Measurements from ENCODE around the gene SENP6. TPM values are rescaled to one million over a fixed set of nuclear protein-coding genes. Genes with fewer than 3 reads are reported as not detected.

Gene SENP6
- total RNA-seq, 1 experiment from 2014 or later = 94.9 TPM

- Histone ChIP-seq H3K4me1 (peaks cover 6% of the 10 kb centered on the region; the same call in 1 of the 2 replicates), H3K27me3 (replicated peaks; ENCODE audit: control insufficient read depth, insufficient read depth, low read length) (no peaks in the 10 kb centered on the region), H3K9me3 (no peaks in the 10 kb centered on the region), H3K4me3 (ENCODE audit: low read depth, low read length) (no peak overlapping the region), H3K36me3 (ENCODE audit: control insufficient read depth, insufficient read depth, low read length) (no peaks in the 10 kb centered on the region)
- CTCF ChIA-PET = no interaction called here
- H3K4me3 Mint-ChIP-seq (ENCODE audit: unreplicated experiment) = no peak overlapping the region
- H3K9me3 Mint-ChIP-seq (ENCODE audit: unreplicated experiment) = no peaks in the 10 kb centered on the region
- no peaks in the 10 kb centered on the region for H3K36me3 Mint-ChIP-seq (ENCODE audit: insufficient read depth, unreplicated experiment)
- no TSS peak for BruUV-seq (replicated peaks)
- H3K4me1 Mint-ChIP-seq (ENCODE audit: low read depth, unreplicated experiment) = no peaks in the 10 kb centered on the region
- intact Hi-C loops (cut with micrococcal nuclease; ENCODE audit: unreplicated experiment) = no loop called here
- TF ChIP-seq CTCF (IDR thresholded peaks at IDR 0.05; ENCODE audit: insufficient read depth in 1 of 2, low read depth in 1 of 2, low read length in 1 of 2, severe bottlenecking in 1 of 2, unreplicated experiment in 1 of 2) = no peak
- DNase-seq = no peak
- POLR2A ChIA-PET = no interaction called here
- H3K27me3 Mint-ChIP-seq (ENCODE audit: insufficient read depth, unreplicated experiment) = no peaks in the 10 kb centered on the region
- no peak overlapping the region for H3K27ac Mint-ChIP-seq (ENCODE audit: unreplicated experiment)
Measured at GRCh38 chr6:75735491-75736186, 134.0 kb downstream of the SENP6 start.

- BruUV-seq (replicated peaks) = no TSS peak
- Mint-ChIP-seq H3K27ac (ENCODE audit: unreplicated experiment) (no peak overlapping the region), H3K4me3 (ENCODE audit: unreplicated experiment) (no peak overlapping the region), H3K27me3 (ENCODE audit: insufficient read depth, unreplicated experiment) (no peaks in the 10 kb centered on the region), H3K36me3 (ENCODE audit: insufficient read depth, unreplicated experiment) (peaks cover 11% of the 10 kb centered on the region), H3K9me3 (ENCODE audit: unreplicated experiment) (no peaks in the 10 kb centered on the region), H3K4me1 (ENCODE audit: low read depth, unreplicated experiment) (peaks cover 7% of the 10 kb centered on the region)
- Histone ChIP-seq H3K4me1 (no peaks in the 10 kb centered on the region), H3K36me3 (ENCODE audit: control insufficient read depth, insufficient read depth, low read length) (no peaks in the 10 kb centered on the region), H3K9me3 (no peaks in the 10 kb centered on the region), H3K27me3 (replicated peaks; ENCODE audit: control insufficient read depth, insufficient read depth, low read length) (no peaks in the 10 kb centered on the region), H3K4me3 (ENCODE audit: low read depth, low read length) (no peak overlapping the region)
- TF ChIP-seq CTCF (IDR thresholded peaks at IDR 0.05; ENCODE audit: insufficient read depth in 1 of 2, low read depth in 1 of 2, low read length in 1 of 2, severe bottlenecking in 1 of 2, unreplicated experiment in 1 of 2) = no peak
- CTCF ChIA-PET = no interaction called here
- intact Hi-C loops (cut with micrococcal nuclease; ENCODE audit: unreplicated experiment) = no loop called here
- POLR2A ChIA-PET = no interaction called here
- no peak for DNase-seq
Measured at GRCh38 chr6:75743971-75744370, 142.3 kb downstream of the SENP6 start.

GRCh38 chr6:75745404-75745803, 143.7 kb downstream of the SENP6 start:
- CTCF ChIA-PET = no interaction called here
- Mint-ChIP-seq H3K27me3 (ENCODE audit: insufficient read depth, unreplicated experiment) (no peaks in the 10 kb centered on the region), H3K9me3 (ENCODE audit: unreplicated experiment) (no peaks in the 10 kb centered on the region), H3K36me3 (ENCODE audit: insufficient read depth, unreplicated experiment) (peaks cover 18% of the 10 kb centered on the region), H3K27ac (ENCODE audit: unreplicated experiment) (no peak overlapping the region), H3K4me1 (ENCODE audit: low read depth, unreplicated experiment) (peaks cover 7% of the 10 kb centered on the region), H3K4me3 (ENCODE audit: unreplicated experiment) (no peak overlapping the region)
- BruUV-seq (replicated peaks) = no TSS peak
- no peak for TF ChIP-seq CTCF (IDR thresholded peaks at IDR 0.05; ENCODE audit: insufficient read depth in 1 of 2, low read depth in 1 of 2, low read length in 1 of 2, severe bottlenecking in 1 of 2, unreplicated experiment in 1 of 2)
- no peak for DNase-seq
- H3K27me3 ChIP-seq (replicated peaks; ENCODE audit: control insufficient read depth, insufficient read depth, low read length) = no peaks in the 10 kb centered on the region
- no peaks in the 10 kb centered on the region for H3K4me1 ChIP-seq
- no peaks in the 10 kb centered on the region for H3K36me3 ChIP-seq (ENCODE audit: control insufficient read depth, insufficient read depth, low read length)
- POLR2A ChIA-PET = no interaction called here
- H3K4me3 ChIP-seq (ENCODE audit: low read depth, low read length) = no peak overlapping the region
- no peaks in the 10 kb centered on the region for H3K9me3 ChIP-seq
- intact Hi-C loops (cut with micrococcal nuclease; ENCODE audit: unreplicated experiment) = no loop called here

All from Caco-2 (cell line).